GM18868 (cell line): ENCODE results near the gene TMEM255B.

Source experiments
- ATAC-seq: cut with Tn5 transposase; IDR thresholded peaks from one replicate; pipeline ENCODE4 v1.9.1; 2021; ENCODE audit warnings: mild to moderate bottlenecking, moderate library complexity; ENCODE audit not compliant: unreplicated experiment

Gene TMEM255B

GRCh38 chr13:113845055-113845454 is 86.0 kb downstream of the TMEM255B start:
- ATAC-seq = no peak

GRCh38 chr13:113845723-113846635 is 87.0 kb downstream of the TMEM255B start:
- no peak for ATAC-seq

GRCh38 chr13:113846636-113847318 is 87.8 kb downstream of the TMEM255B start:
- no peak for ATAC-seq

GRCh38 chr13:113848020-113848419 is 89.0 kb downstream of the TMEM255B start:
- ATAC-seq = no peak

- no peak for ATAC-seq
These were observed 89.6 kb downstream of the TMEM255B start for GRCh38 chr13:113848431-113849260.

GRCh38 chr13:113849546-113849945 is 90.5 kb downstream of the TMEM255B start:
- ATAC-seq = no peak

- ATAC-seq = no peak
These were observed 91.1 kb downstream of the TMEM255B start for GRCh38 chr13:113849981-113850721.

- no peak for ATAC-seq
These were observed 91.9 kb downstream of the TMEM255B start for GRCh38 chr13:113850722-113851479.

- no peak for ATAC-seq
These were observed 92.4 kb downstream of the TMEM255B start for GRCh38 chr13:113851480-113851803.

GRCh38 chr13:113851826-113852535 is 93.0 kb downstream of the TMEM255B start:
- no peak for ATAC-seq

GRCh38 chr13:113852536-113853517 is 93.8 kb downstream of the TMEM255B start:
- ATAC-seq = no peak

GRCh38 chr13:113853518-113854237 is 94.7 kb downstream of the TMEM255B start:
- ATAC-seq = no peak

GRCh38 chr13:113854238-113855011 is 95.4 kb downstream of the TMEM255B start:
- no peak for ATAC-seq

- ATAC-seq = no peak
These were observed 96.2 kb downstream of the TMEM255B start for GRCh38 chr13:113855012-113855921.

GRCh38 chr13:113855931-113856715 is 97.1 kb downstream of the TMEM255B start:
- ATAC-seq = no peak
